Suprapubic skin (tissue), 4 donors: ENCODE results near the gene TCERG1L. TPM values are rescaled to one million over a fixed set of nuclear protein-coding genes. Genes with fewer than 3 reads are reported as not detected.

Experiments
- DNase-seq, 2 donors: peaks; one replicate each; pipeline ENCODE4 v3.0.0-alpha.2; 2019; ENCODE audit warnings: low spot score in 2 of 2
- H3K27ac ChIP-seq: fragments of 200-600 bp; sonication (generic); one replicate; pipeline ENCODE4 v1.5.1; 2019
- H3K27me3 ChIP-seq: fragments of 200-600 bp; sonication (generic); one replicate; pipeline ENCODE4 v1.5.1; 2019
- H3K36me3 ChIP-seq: fragments of 200-600 bp; sonication (generic); one replicate; pipeline ENCODE4 v1.5.1; 2019
- H3K4me1 ChIP-seq: fragments of 200-600 bp; sonication (generic); one replicate; pipeline ENCODE4 v1.5.1; 2019
- H3K4me3 ChIP-seq: fragments of 200-600 bp; sonication (generic); one replicate; pipeline ENCODE4 v1.5.1; 2019; ENCODE audit warnings: mild to moderate bottlenecking
- H3K9me3 ChIP-seq: fragments of 200-600 bp; sonication (generic); one replicate; pipeline ENCODE4 v1.5.1; 2019
- EP300 ChIP-seq: sonication (generic); formaldehyde crosslinking; IDR thresholded peaks from one replicate; pipeline ENCODE4 v1.6.1; 2017; ENCODE audit warnings: antibody characterized with exemption
- POLR2A ChIP-seq, 2 donors: fragments of 450-650 bp; IDR thresholded peaks; one replicate each; pipeline ENCODE4 v1.6.1; 2017; ENCODE audit warnings: antibody characterized with exemption in 2 of 2, mild to moderate bottlenecking in 2 of 2, moderate library complexity in 2 of 2
- POLR2AphosphoS5 ChIP-seq, 3 donors: sonication (generic); formaldehyde crosslinking; IDR thresholded peaks; one replicate each; pipeline ENCODE4 v1.6.1; 2017; ENCODE audit warnings: antibody characterized with exemption in 3 of 3
- WGBS: methylation state at CpG from one replicate; pipeline ENCODE4 v1.1.5; 2018; 5-methylcytosine and 5-hydroxymethylcytosine counted together
- total RNA-seq, 4 donors: library from RNA; depleted of rRNA; stranded (reverse); fragments of >200 nt; gene quantifications; one replicate each; pipeline ENCODE4 v1.1.0, GENCODE V29; 2016
- TF ChIP-seq, protein P1 (sequence below), 2 donors: fragments of 200-600 bp in 1 of 2; fragments of 450-650 bp in 1 of 2; sonication (generic) in 1 of 2; IDR thresholded peaks; one replicate each; pipeline ENCODE4 v1.5.1; 2016 to 2019; ENCODE audit warnings: antibody characterized with exemption in 2 of 2, mild to moderate bottlenecking in 1 of 2, moderate library complexity in 1 of 2

TCERG1L gene
- total RNA-seq, 4 donors from 2014 or later = 0.32 to 1.0 (median 0.51) TPM

DNA sequence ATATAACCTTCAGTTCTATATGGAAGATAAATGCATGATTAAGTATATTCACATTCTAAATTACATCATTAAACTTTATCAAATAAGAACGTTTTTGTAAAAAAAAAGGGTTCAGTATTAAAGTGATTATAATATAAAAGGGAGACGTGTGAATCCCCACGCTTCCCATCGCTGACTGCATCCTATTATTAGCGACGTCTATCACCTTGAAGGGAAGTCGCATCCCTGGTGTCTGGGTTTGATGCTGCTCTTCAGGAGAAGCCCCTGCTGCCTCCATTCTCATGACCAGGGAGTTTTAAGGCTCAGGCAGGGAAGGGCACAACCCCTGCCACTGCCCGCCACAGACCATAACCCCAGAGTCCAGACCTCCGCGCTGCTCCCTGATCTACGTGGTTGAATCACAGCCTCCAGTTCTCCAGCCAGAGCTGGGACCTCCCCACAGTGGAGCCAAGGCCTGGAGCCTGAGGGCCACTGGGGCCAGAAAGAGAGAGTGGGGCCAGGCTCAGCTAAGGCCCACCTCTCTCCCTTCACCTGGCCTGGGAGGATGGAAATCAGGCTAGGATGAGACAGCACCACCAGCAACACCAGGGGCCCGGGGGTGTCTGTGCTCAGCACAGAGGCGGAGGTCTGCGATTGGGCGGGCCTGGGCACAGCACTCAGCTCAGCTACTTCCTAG lies 130.6 kb downstream of the TCERG1L start:
- peaks cover 9% of the 10 kb centered on the region for H3K4me1 ChIP-seq
- H3K4me3 ChIP-seq = no peak overlapping the region
- WGBS = 82% methylated on average over 15 of the region's 15 CpGs
- peaks cover 19% of the 10 kb centered on the region for H3K27me3 ChIP-seq
- H3K36me3 ChIP-seq = no peaks in the 10 kb centered on the region
- H3K27ac ChIP-seq = no peak overlapping the region
- peak in 1 of 2 donors; percentile 44 for DNase-seq
- TF ChIP-seq POLR2AphosphoS5 (IDR thresholded peaks at IDR 0.05) (no peak), EP300 (no peak), POLR2A (IDR thresholded peaks at IDR 0.05) (no peak)
- TF ChIP-seq, protein P1, sequence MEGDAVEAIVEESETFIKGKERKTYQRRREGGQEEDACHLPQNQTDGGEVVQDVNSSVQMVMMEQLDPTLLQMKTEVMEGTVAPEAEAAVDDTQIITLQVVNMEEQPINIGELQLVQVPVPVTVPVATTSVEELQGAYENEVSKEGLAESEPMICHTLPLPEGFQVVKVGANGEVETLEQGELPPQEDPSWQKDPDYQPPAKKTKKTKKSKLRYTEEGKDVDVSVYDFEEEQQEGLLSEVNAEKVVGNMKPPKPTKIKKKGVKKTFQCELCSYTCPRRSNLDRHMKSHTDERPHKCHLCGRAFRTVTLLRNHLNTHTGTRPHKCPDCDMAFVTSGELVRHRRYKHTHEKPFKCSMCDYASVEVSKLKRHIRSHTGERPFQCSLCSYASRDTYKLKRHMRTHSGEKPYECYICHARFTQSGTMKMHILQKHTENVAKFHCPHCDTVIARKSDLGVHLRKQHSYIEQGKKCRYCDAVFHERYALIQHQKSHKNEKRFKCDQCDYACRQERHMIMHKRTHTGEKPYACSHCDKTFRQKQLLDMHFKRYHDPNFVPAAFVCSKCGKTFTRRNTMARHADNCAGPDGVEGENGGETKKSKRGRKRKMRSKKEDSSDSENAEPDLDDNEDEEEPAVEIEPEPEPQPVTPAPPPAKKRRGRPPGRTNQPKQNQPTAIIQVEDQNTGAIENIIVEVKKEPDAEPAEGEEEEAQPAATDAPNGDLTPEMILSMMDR (IDR thresholded peaks at IDR 0.05) = no peak
- no peaks in the 10 kb centered on the region for H3K9me3 ChIP-seq

DNA sequence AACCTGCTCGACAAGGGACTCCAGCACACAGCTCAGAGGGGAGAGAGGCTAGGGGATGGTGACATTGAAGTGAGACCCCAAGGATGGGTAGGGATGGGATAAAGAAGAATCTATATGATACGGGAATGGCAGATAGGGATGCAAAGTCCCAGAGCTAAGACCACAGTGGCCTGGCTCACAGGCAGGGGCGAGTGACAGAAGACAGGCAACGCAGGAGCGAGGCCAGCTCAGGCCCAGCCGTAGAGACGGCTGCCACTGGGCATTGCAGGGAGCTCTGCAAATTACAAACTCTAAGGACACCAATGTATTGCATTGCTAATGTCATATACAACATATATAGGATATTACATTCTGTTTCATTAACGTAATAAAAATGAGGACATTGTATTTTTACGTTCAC lies 131.4 kb downstream of the TCERG1L start:
- no peaks in the 10 kb centered on the region for H3K9me3 ChIP-seq
- TF ChIP-seq POLR2A (IDR thresholded peaks at IDR 0.05) (no peak), EP300 (no peak), POLR2AphosphoS5 (IDR thresholded peaks at IDR 0.05) (no peak)
- TF ChIP-seq, protein P1 (IDR thresholded peaks at IDR 0.05) = no peak
- peaks cover 19% of the 10 kb centered on the region for H3K27me3 ChIP-seq
- peak in 1 of 2 donors; percentile 23 for DNase-seq
- peaks cover 9% of the 10 kb centered on the region for H3K4me1 ChIP-seq
- H3K36me3 ChIP-seq = no peaks in the 10 kb centered on the region
- no peak overlapping the region for H3K27ac ChIP-seq
- 82% methylated on average over 8 of the region's 9 CpGs for WGBS
- H3K4me3 ChIP-seq = no peak overlapping the region

DNA sequence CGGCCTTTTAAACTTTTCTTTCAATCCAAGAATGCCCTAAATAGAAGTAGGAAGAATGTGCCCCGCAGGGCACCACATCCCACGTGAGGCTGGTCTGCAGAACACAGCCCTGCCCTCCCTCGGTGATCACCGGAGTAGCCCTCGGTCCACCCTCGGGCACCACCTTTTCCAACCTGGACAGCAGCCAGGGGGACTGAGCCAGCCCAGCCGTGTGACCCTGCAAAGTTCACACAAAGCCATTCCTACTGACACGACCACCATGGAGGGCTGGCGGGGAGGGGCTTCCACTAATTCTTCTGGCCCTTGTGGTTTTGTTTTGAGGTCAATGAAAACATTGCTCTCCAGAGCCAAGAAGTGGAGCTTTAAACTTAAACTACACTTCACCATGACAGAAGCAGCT lies 132.2 kb downstream of the TCERG1L start:
- Histone ChIP-seq H3K4me3 (no peak overlapping the region), H3K36me3 (no peaks in the 10 kb centered on the region), H3K27ac (no peak overlapping the region), H3K9me3 (no peaks in the 10 kb centered on the region), H3K4me1 (peaks cover 9% of the 10 kb centered on the region), H3K27me3 (peaks cover 19% of the 10 kb centered on the region)
- no peak for TF ChIP-seq POLR2AphosphoS5 (IDR thresholded peaks at IDR 0.05)
- TF ChIP-seq EP300 = no peak
- TF ChIP-seq, protein P1 (IDR thresholded peaks at IDR 0.05) = no peak
- no peak for TF ChIP-seq POLR2A (IDR thresholded peaks at IDR 0.05)
- WGBS = 41% methylated on average over 9 of the region's 10 CpGs
- DNase-seq = peak in 1 of 2 donors; percentile 70

DNA sequence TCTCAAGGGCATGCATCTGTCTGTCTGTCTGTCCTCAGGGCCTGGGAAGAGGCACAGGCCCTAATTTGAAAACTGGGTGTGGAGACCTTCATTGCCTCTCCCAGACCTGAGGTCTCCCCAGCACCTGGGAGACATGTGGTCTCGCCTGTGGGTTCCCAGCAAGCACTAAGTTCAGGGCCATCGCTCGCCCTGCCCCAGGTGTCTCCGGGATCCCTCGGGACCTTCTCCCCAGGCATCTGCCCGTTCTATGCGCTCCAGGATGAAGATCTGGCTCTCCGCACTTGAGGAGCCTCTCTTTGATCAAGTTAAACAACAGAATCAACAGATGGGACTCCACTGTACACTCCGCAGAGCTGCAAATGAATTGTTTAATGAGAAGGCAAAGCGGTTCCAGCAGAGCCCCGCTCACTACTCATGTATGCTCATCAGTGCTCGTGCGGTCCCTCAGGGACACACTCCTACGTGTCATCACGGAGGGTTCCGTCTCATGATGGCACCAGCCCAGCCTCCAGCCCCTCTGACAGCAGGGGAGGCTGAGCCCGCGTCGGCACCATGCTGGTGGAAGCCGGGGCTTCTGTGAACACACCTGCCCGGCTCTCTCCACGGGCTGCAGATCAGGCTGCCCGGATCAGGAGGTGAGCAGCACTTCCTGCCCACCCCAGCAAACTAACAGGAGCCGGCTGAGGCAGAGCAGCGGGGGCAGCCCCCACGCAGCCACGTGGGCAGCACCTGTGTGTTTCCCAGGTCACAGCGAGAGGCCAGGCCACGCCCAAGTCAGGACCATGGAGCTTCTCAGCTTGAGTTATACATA lies 132.8 kb downstream of the TCERG1L start:
- no peaks in the 10 kb centered on the region for H3K9me3 ChIP-seq
- H3K4me1 ChIP-seq = peaks cover 9% of the 10 kb centered on the region
- H3K4me3 ChIP-seq = no peak overlapping the region
- peak in 1 of 2 donors; percentile 47 for DNase-seq
- 72% methylated on average over 13 of the region's 29 CpGs for whole genome bisulfite sequencing
- TF ChIP-seq EP300 = no peak
- TF ChIP-seq, protein P1 (IDR thresholded peaks at IDR 0.05) = no peak
- no peak for TF ChIP-seq POLR2AphosphoS5 (IDR thresholded peaks at IDR 0.05)
- TF ChIP-seq POLR2A (IDR thresholded peaks at IDR 0.05) = no peak
- peaks cover 24% of the 10 kb centered on the region for H3K27me3 ChIP-seq
- no peaks in the 10 kb centered on the region for H3K36me3 ChIP-seq
- H3K27ac ChIP-seq = no peak overlapping the region
